ENCODE data around the gene THUMPD3. TPM values are rescaled to one million over a fixed set of nuclear protein-coding genes. Genes with fewer than 3 reads are reported as not detected.

Gene THUMPD3
- total and polyA plus RNA-seq, 9 of the 15 experiments (the other 6 are each of a cell fraction or from before 2014, with no cell fraction given): 58.3 to 132 (median 113) TPM

DNA sequence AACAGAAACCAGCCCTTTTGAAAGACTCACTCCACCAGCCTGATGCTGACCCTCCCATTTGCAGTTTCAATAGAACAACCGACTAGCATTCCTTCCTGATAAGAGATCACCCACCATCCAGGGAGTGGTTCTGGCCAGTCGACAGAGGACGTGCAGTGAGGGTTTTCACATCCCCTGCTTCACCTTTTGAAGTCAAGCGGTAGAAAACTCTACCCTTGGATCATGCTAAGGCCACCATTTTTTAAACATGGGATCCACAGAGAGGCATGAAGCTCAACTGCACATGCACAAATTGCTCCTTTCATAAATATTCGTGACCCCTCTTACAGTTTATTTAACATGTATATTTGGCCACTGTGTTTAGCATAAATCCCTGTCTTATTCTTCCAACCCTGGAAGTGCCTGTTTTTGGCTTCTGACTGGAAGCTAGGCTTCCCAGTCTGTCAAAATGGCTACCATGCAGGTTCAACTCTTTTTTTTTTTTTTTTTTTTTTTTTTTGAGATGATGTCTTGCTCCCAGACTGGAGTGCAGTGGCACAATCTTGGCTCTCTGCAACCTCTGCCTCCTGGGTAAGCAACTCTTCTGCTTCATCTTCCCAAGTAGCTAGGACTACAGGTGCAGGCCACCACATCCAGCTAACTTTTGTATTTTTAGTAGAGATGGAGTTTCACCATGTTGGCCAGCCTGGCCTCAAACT lies 1.0 kb upstream of the THUMPD3 start (continued):
- TF ChIP-seq REST (IDR thresholded peaks at IDR 0.05; ENCODE audit: borderline replicate concordance) (0 out of 2 replicates have a peak, but pooled peaks have one; percentile 13), REST (CRISPR knock-in tag; IDR thresholded peaks at IDR 0.05; ENCODE audit: low read depth) (no peak), JUND (IDR thresholded peaks at IDR 0.05; ENCODE audit: borderline replicate concordance, low read depth, low read length) (peak; percentile 37; the same call in 1 of the 2 replicates), JUND (tag; IDR thresholded peaks at IDR 0.05; ENCODE audit: borderline replicate concordance, low read depth, low read length) (peak; percentile 28; the same call in 1 of the 3 replicates), ZNF24 (IDR thresholded peaks at IDR 0.05) (peak; percentile 38; the same call in 1 of the 2 replicates), SAFB (IDR thresholded peaks at IDR 0.05; ENCODE audit: borderline replicate concordance, low read depth, low read length) (no peak), NFIC (IDR thresholded peaks at IDR 0.05) (no peak), MTA3 (IDR thresholded peaks at IDR 0.05; ENCODE audit: borderline replicate concordance) (0 out of 2 replicates have a peak, but pooled peaks have one; percentile 45), CEBPB (tag; IDR thresholded peaks at IDR 0.05) (no peak), RBM17 (IDR thresholded peaks at IDR 0.05; ENCODE audit: borderline replicate concordance, low read depth, low read length) (no peak), POLR2AphosphoS5 (IDR thresholded peaks at IDR 0.05; ENCODE audit: control insufficient read depth, insufficient read depth, low read depth, low read length) (peak; percentile 35; the same call in 1 of the 2 replicates), SP1 (CRISPR knock-in tag; IDR thresholded peaks at IDR 0.05) (no peak), XRCC3 (IDR thresholded peaks at IDR 0.05) (no peak), NR3C1 (CRISPR knock-in tag; IDR thresholded peaks at IDR 0.05) (no peak)
- TF ChIP-seq, protein P1, sequence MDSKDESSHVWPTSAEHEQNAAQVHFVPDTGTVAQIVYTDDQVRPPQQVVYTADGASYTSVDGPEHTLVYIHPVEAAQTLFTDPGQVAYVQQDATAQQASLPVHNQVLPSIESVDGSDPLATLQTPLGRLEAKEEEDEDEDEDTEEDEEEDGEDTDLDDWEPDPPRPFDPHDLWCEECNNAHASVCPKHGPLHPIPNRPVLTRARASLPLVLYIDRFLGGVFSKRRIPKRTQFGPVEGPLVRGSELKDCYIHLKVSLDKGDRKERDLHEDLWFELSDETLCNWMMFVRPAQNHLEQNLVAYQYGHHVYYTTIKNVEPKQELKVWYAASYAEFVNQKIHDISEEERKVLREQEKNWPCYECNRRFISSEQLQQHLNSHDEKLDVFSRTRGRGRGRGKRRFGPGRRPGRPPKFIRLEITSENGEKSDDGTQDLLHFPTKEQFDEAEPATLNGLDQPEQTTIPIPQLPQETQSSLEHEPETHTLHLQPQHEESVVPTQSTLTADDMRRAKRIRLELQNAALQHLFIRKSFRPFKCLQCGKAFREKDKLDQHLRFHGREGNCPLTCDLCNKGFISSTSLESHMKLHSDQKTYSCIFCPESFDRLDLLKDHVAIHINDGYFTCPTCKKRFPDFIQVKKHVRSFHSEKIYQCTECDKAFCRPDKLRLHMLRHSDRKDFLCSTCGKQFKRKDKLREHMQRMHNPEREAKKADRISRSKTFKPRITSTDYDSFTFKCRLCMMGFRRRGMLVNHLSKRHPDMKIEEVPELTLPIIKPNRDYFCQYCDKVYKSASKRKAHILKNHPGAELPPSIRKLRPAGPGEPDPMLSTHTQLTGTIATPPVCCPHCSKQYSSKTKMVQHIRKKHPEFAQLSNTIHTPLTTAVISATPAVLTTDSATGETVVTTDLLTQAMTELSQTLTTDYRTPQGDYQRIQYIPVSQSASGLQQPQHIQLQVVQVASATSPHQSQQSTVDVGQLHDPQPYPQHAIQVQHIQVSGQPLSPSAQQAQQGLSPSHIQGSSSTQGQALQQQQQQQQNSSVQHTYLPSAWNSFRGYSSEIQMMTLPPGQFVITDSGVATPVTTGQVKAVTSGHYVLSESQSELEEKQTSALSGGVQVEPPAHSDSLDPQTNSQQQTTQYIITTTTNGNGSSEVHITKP (IDR thresholded peaks at IDR 0.05; ENCODE audit: partially characterized antibody): peak; percentile 92
